Heart right ventricle (tissue), 16 donors: ENCODE results near the gene NAT9. TPM values are rescaled to one million over a fixed set of nuclear protein-coding genes. Genes with fewer than 3 reads are reported as not detected.

Experiments
- ATAC-seq, 8 donors: fragments of 200-7000 bp; cut with Tn5 transposase; one replicate each; pipeline ENCODE4 v1.9.1; 2020; ENCODE audit warnings: mild to moderate bottlenecking in 8 of 8, moderate library complexity in 8 of 8, moderate number of reproducible peaks in 1 of 8
- DNase-seq, 2 donors: peaks; one replicate each; pipeline ENCODE4 v3.0.0-alpha.2; 2020
- H3K27ac ChIP-seq, 10 donors: fragments of 200-600 bp; sonication (generic) in 2 of 10; one replicate each; pipeline versions ENCODE4 v1.5.0 to v1.8.0; 2020 to 2022; ENCODE audit warnings: mild to moderate bottlenecking in 3 of 10
- H3K27me3 ChIP-seq, 7 donors: fragments of 200-600 bp; one replicate each; pipeline ENCODE4 v1.8.0; 2021 to 2022; ENCODE audit warnings: mild to moderate bottlenecking in 2 of 7
- H3K36me3 ChIP-seq, 9 donors: fragments of 200-600 bp; sonication (generic) in 1 of 9; one replicate each; pipeline versions ENCODE4 v1.5.0 to v1.8.0; 2020 to 2022; ENCODE audit warnings: mild to moderate bottlenecking in 2 of 9
- H3K4me1 ChIP-seq, 9 donors: fragments of 200-600 bp; sonication (generic) in 1 of 9; one replicate each; pipeline versions ENCODE4 v1.5.0 to v1.8.0; 2020 to 2022; ENCODE audit warnings: mild to moderate bottlenecking in 4 of 9
- H3K4me3 ChIP-seq, 10 donors: fragments of 200-600 bp; sonication (generic) in 2 of 10; one replicate each; pipeline versions ENCODE4 v1.5.0 to v1.8.0; 2020 to 2022; ENCODE audit warnings: mild to moderate bottlenecking in 7 of 10, moderate library complexity in 2 of 10
- H3K9me3 ChIP-seq, 11 donors: fragments of 200-600 bp in 10 of 11; sonication (generic) in 2 of 11; one replicate each; pipeline versions ENCODE4 v1.5.0 to v1.8.0; 2013 to 2022; ENCODE audit warnings: mild to moderate bottlenecking in 2 of 11, control low read depth in 1 of 11, moderate library complexity in 1 of 11
- WGBS, 2 donors: extraction: QIAGEN DNeasy Blood & Tissue Kit; methylation state at CpG; one replicate each; pipeline ENCODE4 v1.1.7; 2013; ENCODE audit warnings: inconsistent platforms in 1 of 2; 5-methylcytosine and 5-hydroxymethylcytosine counted together
- intact Hi-C, 10 donors: fragments of 100-400 bp; cut with DNase I; formaldehyde crosslinking; loops; one replicate each; pipeline versions ENCODE4 v1.11.1 to v1.14.2; 2022
- polyA plus RNA-seq, 2 donors: library from polyadenylated mRNA; stranded (reverse); fragments of 200-250 nt; gene quantifications; one replicate each; pipeline ENCODE4 v1.2.3, GENCODE V29; 2013
- total RNA-seq, 10 donors: library from RNA; stranded (reverse); fragmentation: NEBNext Ultra II Directional in 3 of 10; extraction: Animal tissue kit (Norgen Biotek cat#: 25700) in 3 of 10; gene quantifications; one replicate each; pipeline versions ENCODE4 v1.2.1 to v1.2.4, GENCODE V29; 2021 to 2023
- TF ChIP-seq, protein P1 (sequence below), 9 donors: fragments of 200-600 bp; sonication (generic) in 2 of 9; IDR thresholded peaks; one replicate each; pipeline versions ENCODE4 v1.5.0 to v1.8.0; 2021 to 2022; ENCODE audit warnings: antibody characterized with exemption in 9 of 9, mild to moderate bottlenecking in 5 of 9, moderate library complexity in 1 of 9
- donor health status: Arrhythmogenic right ventricular cardiomyopathy.
- donor health status: ischemic (EF 13 %, LVEDD 7.1; RV severe dilation, severe dysfunction).
- donor health status: healthy with polysubstance abuse.
- donor health status: DM: no; HTN: yes; CAD: no.
- donor health status: DM: no; HTN: no; CAD: no.
- donor health status: ischemic (EF 25% LVEDD 6.9; RV normal size, moderate dysfunction).
- donor health status: ischemic (EF 25% LVEDD 5.7; RV mildly dilated, moderate dysfunction).
- donor health status: healthy.
- donor health status: DM: yes; HTN: yes; CAD: no.
- donor health status: Ischemic cardiomyopathy.
- donor health status: ischemic (EF 35%, LVEDD 5.7; RV mildly dilated, moderate dysfunction).
- donor health status: nonischemic (EF 11% LVEDD 7.7; RV severe dilation, severe dysfunction).
- donor health status: DM: yes; HTN: yes; CAD: no.
- donor health status: PGD.
- donor health status: ischemic (EF 29% LVEDD 5.4; RV normal size, mild dysfunction).
- donor health status: nonischemic (EF 23%, LVEDD 6.1; RV moderate dilation, normal function).

NAT9 gene
- total and polyA plus RNA-seq, 12 donors = 10.6 to 42.9 (median 17.1) TPM

- Histone ChIP-seq H3K4me1 (peaks cover 0 to 58% (median 0%) of the 10 kb centered on the region in 9 donors), H3K36me3 (peaks cover 0 to 50% (median 0%) of the 10 kb centered on the region in 9 donors)
Observed at GRCh38 chr17:74782571-74782970, 6.4 kb upstream of the NAT9 start.

GRCh38 chr17:74780443-74781238 lies 4.5 kb upstream of the NAT9 start:
- H3K9me3 ChIP-seq = no peaks in the 10 kb centered on the region
- DNase-seq = no peak
- 67 to 69% methylated on average over 7 of the region's 7 CpGs for WGBS, 2 donors
- TF ChIP-seq, protein P1, sequence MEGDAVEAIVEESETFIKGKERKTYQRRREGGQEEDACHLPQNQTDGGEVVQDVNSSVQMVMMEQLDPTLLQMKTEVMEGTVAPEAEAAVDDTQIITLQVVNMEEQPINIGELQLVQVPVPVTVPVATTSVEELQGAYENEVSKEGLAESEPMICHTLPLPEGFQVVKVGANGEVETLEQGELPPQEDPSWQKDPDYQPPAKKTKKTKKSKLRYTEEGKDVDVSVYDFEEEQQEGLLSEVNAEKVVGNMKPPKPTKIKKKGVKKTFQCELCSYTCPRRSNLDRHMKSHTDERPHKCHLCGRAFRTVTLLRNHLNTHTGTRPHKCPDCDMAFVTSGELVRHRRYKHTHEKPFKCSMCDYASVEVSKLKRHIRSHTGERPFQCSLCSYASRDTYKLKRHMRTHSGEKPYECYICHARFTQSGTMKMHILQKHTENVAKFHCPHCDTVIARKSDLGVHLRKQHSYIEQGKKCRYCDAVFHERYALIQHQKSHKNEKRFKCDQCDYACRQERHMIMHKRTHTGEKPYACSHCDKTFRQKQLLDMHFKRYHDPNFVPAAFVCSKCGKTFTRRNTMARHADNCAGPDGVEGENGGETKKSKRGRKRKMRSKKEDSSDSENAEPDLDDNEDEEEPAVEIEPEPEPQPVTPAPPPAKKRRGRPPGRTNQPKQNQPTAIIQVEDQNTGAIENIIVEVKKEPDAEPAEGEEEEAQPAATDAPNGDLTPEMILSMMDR (IDR thresholded peaks at IDR 0.05) = peak in 4 of 9 donors; percentile 24 to 40 (median 26)
- peak overlapping the region in 1 of 10 donors; percentile 87 for H3K27ac ChIP-seq
- intact Hi-C loops = loop anchor here in 3 of 10 donors (5.0 kb wide), 2 partner anchors 33 to 38 kb away; partner anchors contain the start of gene NHERF1 (in 2 of the 3)
- no peak overlapping the region for H3K4me3 ChIP-seq
- H3K27me3 ChIP-seq = no peaks in the 10 kb centered on the region
- peaks cover 0 to 45% (median 0%) of the 10 kb centered on the region in 9 donors for H3K36me3 ChIP-seq
- peaks cover 0 to 58% (median 11%) of the 10 kb centered on the region in 9 donors for H3K4me1 ChIP-seq
- no peak for ATAC-seq

More at GRCh38 chr17:74782571-74782970, 6.4 kb upstream of the NAT9 start:
- Histone ChIP-seq H3K27me3 (no peaks in the 10 kb centered on the region), H3K27ac (no peak overlapping the region), H3K4me3 (no peak overlapping the region), H3K9me3 (no peaks in the 10 kb centered on the region)
- TF ChIP-seq, protein P1 (IDR thresholded peaks at IDR 0.05) = no peak
- no peak for DNase-seq
- no peak for ATAC-seq
- intact Hi-C loops = loop anchor here in 3 of 10 donors (5.0 kb wide), 2 partner anchors 35 to 40 kb away; partner anchors contain the start of gene NHERF1 (in 2 of the 3)
- 91 to 92% methylated on average over 5 of the region's 5 CpGs for WGBS, 2 donors

DNA sequence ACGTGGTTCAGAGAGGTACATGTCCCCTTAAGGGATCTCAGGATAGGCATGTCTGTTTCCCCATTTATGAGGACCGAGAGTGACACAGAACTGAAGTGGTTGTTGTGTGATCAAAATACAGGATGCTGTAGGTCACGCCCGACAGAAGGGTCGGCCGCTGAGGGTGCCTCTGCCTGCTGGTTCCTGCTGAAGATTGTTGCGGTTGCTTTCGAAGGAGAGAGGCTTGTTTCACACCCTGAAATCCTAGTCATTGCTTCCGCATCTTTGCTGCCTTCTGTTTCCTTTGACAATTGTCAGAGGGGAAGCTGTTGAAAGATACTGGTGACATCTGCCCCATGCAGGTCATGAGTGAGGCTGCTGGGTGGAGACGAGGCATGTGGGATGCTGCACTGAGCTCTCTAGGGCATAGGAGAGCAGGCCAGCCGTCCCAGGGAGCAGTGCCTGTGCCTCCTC lies 3.8 kb upstream of the NAT9 start:
- peak in 6 of 8 donors; percentile 10 to 35 (median 26) for ATAC-seq

GRCh38 chr17:74779501-74779900 lies 3.4 kb upstream of the NAT9 start:
- Histone ChIP-seq H3K27me3 (no peaks in the 10 kb centered on the region), H3K4me1 (peaks cover 4 to 69% (median 23%) of the 10 kb centered on the region in 9 donors), H3K36me3 (peaks cover 0 to 39% (median 0%) of the 10 kb centered on the region in 9 donors), H3K9me3 (no peaks in the 10 kb centered on the region), H3K27ac (peak overlapping the region in 2 of 10 donors; percentile 15 to 87), H3K4me3 (no peak overlapping the region)
- DNase-seq (no peak), ATAC-seq (no peak)
- TF ChIP-seq, protein P1 (IDR thresholded peaks at IDR 0.05) = no peak
- 85 to 89% methylated on average over 8 of the region's 8 CpGs for WGBS, 2 donors
- intact Hi-C loops = no loop called here

More for the DNA sequence above, 3.8 kb upstream of the NAT9 start:
- TF ChIP-seq, protein P1 (IDR thresholded peaks at IDR 0.05) = no peak
- Histone ChIP-seq H3K27me3 (no peaks in the 10 kb centered on the region), H3K4me1 (peaks cover 4 to 65% (median 18%) of the 10 kb centered on the region in 9 donors), H3K27ac (peak overlapping the region in 2 of 10 donors; percentile 15 to 87), H3K36me3 (peaks cover 0 to 39% (median 0%) of the 10 kb centered on the region in 9 donors), H3K9me3 (no peaks in the 10 kb centered on the region), H3K4me3 (no peak overlapping the region)
- intact Hi-C loops = loop anchor here in 3 of 10 donors (5.0 kb wide), 2 partner anchors 33 to 38 kb away; partner anchors contain the start of gene NHERF1 (in 2 of the 3)
- peak in 1 of 2 donors; percentile 38 for DNase-seq
- 67 to 77% methylated on average over 11 of the region's 11 CpGs for WGBS, 2 donors
